H1 (cell line): Measurements from ENCODE around the gene AIF1. TPM values are rescaled to one million over a fixed set of nuclear protein-coding genes. Genes with fewer than 3 reads are reported as not detected.
A peak's percentile ranks its signal among the peaks of the same experiment; 100 is the strongest.

Experiments used
- CTCF ChIA-PET: fragments of 300-600 bp; sonication (Branson Sonifier 250); formaldehyde crosslinking; loops from one replicate; lab custom pipeline; 2021; ENCODE audit not compliant: partially characterized antibody; lab: Charles Lee
- POLR2A ChIA-PET: fragments of 300-600 bp; sonication (Branson Sonifier 250); formaldehyde crosslinking; loops from one replicate; lab custom pipeline; 2021; ENCODE audit warnings: inconsistent platforms; ENCODE audit not compliant: partially characterized antibody; lab: Charles Lee
- DNase-seq, 2 experiments: peaks; one replicate each; pipeline versions ENCODE4 v3.0.0 to v3.0.0-alpha.2; 2010 to 2022; ENCODE audit warnings: low spot score in 2 of 2, low read depth in 1 of 2, mixed read lengths in 1 of 2
- FAIRE-seq: peaks from 2 replicates; lab custom pipeline; 2011; peaks lifted over from hg19 to GRCh38; lab: Jason Lieb, UNC
- H2AFZ ChIP-seq: 2 replicates; pipeline ENCODE4 v1.8.1; 2012; ENCODE audit warnings: low read length, inconsistent platforms
- H2AK5ac ChIP-seq: 2 replicates; pipeline ENCODE4 v1.6.1; 2013; ENCODE audit warnings: low read depth, low read length
- H2BK120ac ChIP-seq: replicated peaks from 2 replicates; pipeline ENCODE3; 2013; ENCODE audit warnings: low read depth, low read length, inconsistent platforms
- H2BK12ac ChIP-seq: 2 replicates; pipeline ENCODE4 v1.6.1; 2013; ENCODE audit warnings: low read depth, low read length
- H2BK15ac ChIP-seq: 2 replicates; pipeline ENCODE4 v1.6.1; 2013; ENCODE audit warnings: low read length
- H2BK20ac ChIP-seq: 2 replicates; pipeline ENCODE4 v1.6.1; 2013; ENCODE audit warnings: low read length
- H2BK5ac ChIP-seq: 2 replicates; pipeline ENCODE4 v1.6.1; 2013; ENCODE audit warnings: low read depth, low read length
- H3K14ac ChIP-seq: 2 replicates; pipeline ENCODE4 v1.6.1; 2013; ENCODE audit warnings: inconsistent platforms; ENCODE audit not compliant: insufficient read length
- H3K18ac ChIP-seq: 2 replicates; pipeline ENCODE4 v1.6.1; 2013; ENCODE audit warnings: low read length; ENCODE audit errors: extremely low read depth
- H3K23ac ChIP-seq: 2 replicates; pipeline ENCODE4 v1.6.1; 2013; ENCODE audit warnings: inconsistent platforms; ENCODE audit not compliant: insufficient read length
- H3K23me2 ChIP-seq: 2 replicates; pipeline ENCODE4 v1.6.1; 2013; ENCODE audit warnings: low read depth, low read length
- H3K27ac ChIP-seq: 2 replicates; pipeline ENCODE4 v1.6.1; 2011; ENCODE audit warnings: low read depth, low read length, inconsistent platforms
- H3K27me3 ChIP-seq, 4 experiments: replicated peaks in 1 of 4; 1 replicate in 1 of 4; 2 replicates in 3 of 4; pipeline versions ENCODE4 v1.6.1 to v1.8.1; 2011 to 2013; ENCODE audit warnings: low read length in 3 of 4, mild to moderate bottlenecking in 3 of 4, inconsistent platforms in 2 of 4, mixed read lengths in 2 of 4, moderate library complexity in 1 of 4; ENCODE audit not compliant: control insufficient read depth in 3 of 4, insufficient read depth in 3 of 4; ENCODE audit errors: extremely low read depth in 1 of 4
- H3K36me3 ChIP-seq, 4 experiments: 2 replicates each; pipeline versions ENCODE4 v1.6.1 to v1.8.1; 2011 to 2013; ENCODE audit warnings: mild to moderate bottlenecking in 4 of 4, low read length in 3 of 4, moderate library complexity in 2 of 4, control low read depth in 1 of 4, inconsistent platforms in 1 of 4; ENCODE audit not compliant: insufficient read depth in 4 of 4, control insufficient read depth in 2 of 4
- H3K4ac ChIP-seq: replicated peaks from 2 replicates; pipeline ENCODE3; 2013; ENCODE audit warnings: low read length, low read depth, mixed read lengths, inconsistent platforms; ENCODE audit not compliant: insufficient read length
- H3K4me1 ChIP-seq, 4 experiments: replicated peaks in 1 of 4; 1 replicate in 1 of 4; 2 replicates in 3 of 4; pipeline versions ENCODE4 v1.6.1 to v1.8.1; 2011 to 2013; ENCODE audit warnings: low read length in 3 of 4, inconsistent platforms in 2 of 4, mixed read lengths in 1 of 4; ENCODE audit not compliant: insufficient read depth in 4 of 4, control insufficient read depth in 3 of 4
- H3K4me2 ChIP-seq, 2 experiments: 2 replicates each; pipeline versions ENCODE4 v1.6.1 to v1.8.1; 2011 to 2013; ENCODE audit warnings: low read depth in 2 of 2, low read length in 2 of 2, control low read depth in 1 of 2, inconsistent platforms in 1 of 2, mild to moderate bottlenecking in 1 of 2; ENCODE audit not compliant: insufficient read depth in 1 of 2
- H3K4me3 ChIP-seq, 4 experiments: fragments of 200-600, 300-600 bp in 1 of 4; sonication (generic), shearing (Covaris generic), sonication (Bioruptor Twin) in 1 of 4; 2 replicates each; pipeline versions ENCODE4 v1.5.1 to v1.8.1; 2011 to 2016; ENCODE audit warnings: low read length in 4 of 4, low read depth in 3 of 4, control low read depth in 2 of 4, inconsistent platforms in 2 of 4, mild to moderate bottlenecking in 2 of 4, mixed read lengths in 1 of 4, moderate library complexity in 1 of 4; ENCODE audit not compliant: insufficient read depth in 2 of 4; ENCODE audit errors: extremely low read depth in 1 of 4
- H3K56ac ChIP-seq: replicated peaks from 2 replicates; pipeline ENCODE3; 2013; ENCODE audit warnings: low read depth, mild to moderate bottlenecking, mixed read lengths, low read length, inconsistent platforms; ENCODE audit not compliant: insufficient read length
- H3K79me1 ChIP-seq: 2 replicates; pipeline ENCODE4 v1.6.1; 2013; ENCODE audit warnings: low read depth, low read length, control low read depth
- H3K79me2 ChIP-seq, 2 experiments: 2 replicates each; pipeline versions ENCODE4 v1.6.1 to v1.8.1; 2012 to 2013; ENCODE audit warnings: low read length in 2 of 2, mild to moderate bottlenecking in 2 of 2, inconsistent platforms in 1 of 2; ENCODE audit not compliant: insufficient read depth in 2 of 2, control insufficient read depth in 1 of 2
- H3K9ac ChIP-seq, 4 experiments: replicated peaks in 1 of 4; 1 replicate in 1 of 4; 2 replicates in 3 of 4; pipeline versions ENCODE4 v1.6.1 to v1.8.1; 2011 to 2013; ENCODE audit warnings: low read depth in 3 of 4, low read length in 3 of 4, control low read depth in 2 of 4, mild to moderate bottlenecking in 2 of 4, moderate library complexity in 2 of 4, inconsistent platforms in 1 of 4; ENCODE audit errors: extremely low read depth in 1 of 4
- H3K9me3 ChIP-seq, 2 experiments: 2 replicates each; pipeline versions ENCODE4 v1.6.1 to v1.8.1; 2012 to 2013; ENCODE audit warnings: mild to moderate bottlenecking in 2 of 2, moderate library complexity in 2 of 2, control low read depth in 1 of 2, inconsistent platforms in 1 of 2, low read depth in 1 of 2, low read length in 1 of 2, mixed read lengths in 1 of 2; ENCODE audit not compliant: insufficient read depth in 2 of 2
- H4K20me1 ChIP-seq, 2 experiments: replicated peaks in 1 of 2; 2 replicates each; pipeline versions ENCODE3 to v1.8.1; 2011 to 2013; ENCODE audit warnings: inconsistent platforms in 2 of 2, low read length in 2 of 2, mild to moderate bottlenecking in 1 of 2; ENCODE audit not compliant: insufficient read depth in 2 of 2, control insufficient read depth in 1 of 2
- H4K5ac ChIP-seq: 2 replicates; pipeline ENCODE4 v1.6.1; 2013; ENCODE audit warnings: low read length, low read depth, mixed read lengths, inconsistent platforms; ENCODE audit not compliant: insufficient read length
- H4K8ac ChIP-seq: 2 replicates; pipeline ENCODE4 v1.8.0; 2013; ENCODE audit warnings: mild to moderate bottlenecking, moderate library complexity, low read length, inconsistent platforms; ENCODE audit not compliant: insufficient read depth; ENCODE audit errors: extremely low read depth
- H4K91ac ChIP-seq: replicated peaks from 2 replicates; pipeline ENCODE3; 2013; ENCODE audit warnings: low read length, mixed read lengths, inconsistent platforms; ENCODE audit not compliant: insufficient read length
- CBX8 ChIP-seq: fragments of 300-800, 300-1000 bp; sonication (generic); IDR thresholded peaks from 2 replicates; pipeline ENCODE4 v1.7.1; 2016; ENCODE audit warnings: low read depth, low read length, borderline replicate concordance
- CEBPB ChIP-seq: IDR thresholded peaks from 2 replicates; pipeline ENCODE4 v1.6.1; 2012; ENCODE audit warnings: low read depth, low read length
- CHD1 ChIP-seq: IDR thresholded peaks from 2 replicates; pipeline ENCODE4 v1.6.1; 2012; ENCODE audit warnings: low read depth, low read length, improper control_type of control experiment
- JUND ChIP-seq: IDR thresholded peaks from 2 replicates; pipeline ENCODE4 v1.6.1; 2011; ENCODE audit warnings: mild to moderate bottlenecking, improper control_type of control experiment, low read length
- KDM4A ChIP-seq: IDR thresholded peaks from one replicate; pipeline ENCODE4 v1.7.1; 2012; ENCODE audit warnings: low read depth, mild to moderate bottlenecking, moderate library complexity, low read length, inconsistent platforms; ENCODE audit not compliant: severe bottlenecking
- KDM5A ChIP-seq: fragments of 200-600 bp; IDR thresholded peaks from 2 replicates; pipeline ENCODE4 v1.7.1; 2012; ENCODE audit warnings: mild to moderate bottlenecking, low read length, inconsistent platforms, mixed read lengths
- MAFK ChIP-seq: IDR thresholded peaks from 2 replicates; pipeline ENCODE4 v1.6.1; 2012; ENCODE audit warnings: low read depth, mild to moderate bottlenecking, improper control_type of control experiment, low read length
- POLR2A ChIP-seq, 2 experiments: IDR thresholded peaks; 1 replicate in 1 of 2; 2 replicates in 1 of 2; pipeline ENCODE4 v1.6.1; 2011; ENCODE audit warnings: low read depth in 2 of 2, low read length in 2 of 2, mild to moderate bottlenecking in 2 of 2; ENCODE audit errors: control extremely low read depth in 1 of 2
- RFX5 ChIP-seq: IDR thresholded peaks from 2 replicates; pipeline ENCODE4 v1.6.1; 2011; ENCODE audit warnings: low read depth, low read length, improper control_type of control experiment, borderline replicate concordance
- USF2 ChIP-seq: IDR thresholded peaks from 2 replicates; pipeline ENCODE4 v1.6.1; 2011; ENCODE audit warnings: low read length, improper control_type of control experiment
- YY1 ChIP-seq: IDR thresholded peaks from 2 replicates; pipeline ENCODE4 v1.6.1; 2011; ENCODE audit warnings: low read depth, mild to moderate bottlenecking, low read length
- WGBS, 2 experiments: shearing (Covaris generic) in 1 of 2; methylation state at CpG; one replicate each; pipeline versions ENCODE4 v1.1.6 to v1.1.7; 2013 to 2015; ENCODE audit warnings: low lambda C conversion rate in 2 of 2, mixed read lengths in 2 of 2, inconsistent platforms in 1 of 2, low coverage in 1 of 2, missing lambda C conversion rate in 1 of 2; ENCODE audit not compliant: insufficient replicate concordance in 2 of 2, insufficient coverage in 1 of 2, insufficient read length in 1 of 2; ENCODE audit errors: extremely low coverage in 1 of 2, missing lambda C conversion rate in 1 of 2; 5-methylcytosine and 5-hydroxymethylcytosine counted together
- polyA plus RNA-seq, 7 experiments: library from polyadenylated mRNA; depleted of rRNA in 3 of 7; stranded (reverse) in 5 of 7; unstranded in 2 of 7; fragments of >200 nt in 5 of 7; fragments of 200-250 nt in 2 of 7; gene quantifications; 1 replicate in 5 of 7; 2 replicates in 1 of 7; 4 replicates in 1 of 7; pipeline versions ENCODE4 v1.2.1 to v1.2.3, GENCODE V29; 2011 to 2013; ENCODE audit warnings: missing spikeins in 2 of 7, mixed read lengths in 2 of 7
- total RNA-seq: library from RNA; stranded (reverse); fragmentation: NEBNext Ultra II Directional; extraction: Animal tissue kit (Norgen Biotek cat#: 25700); gene quantifications from 2 replicates; pipeline ENCODE4 v1.2.1, GENCODE V29; 2021

Gene AIF1
- total and polyA plus RNA-seq, 2 of the 8 experiments (the other 6 are each of a cell fraction or from before 2014, with no cell fraction given), result 6.3 to 9.8 TPM

- Histone ChIP-seq H2AFZ (no peak within 1 kb of the TSS), H3K14ac (no peak within 1 kb of the TSS), H2BK12ac (no peak within 1 kb of the TSS), H2BK20ac (no peak within 1 kb of the TSS), H3K9me3 (no peaks in the 10 kb centered on the region), H3K4me2 (no peak within 1 kb of the TSS), H3K27ac (no peak within 1 kb of the TSS), H4K8ac (peak within 1 kb of the TSS; percentile 1; the same call in 1 of the 2 replicates), H2BK120ac (no peak within 1 kb of the TSS), H3K9ac (no peak within 1 kb of the TSS), H3K4ac (no peak within 1 kb of the TSS), H3K79me2 (no peaks in the 10 kb centered on the region), H3K23ac (no peak within 1 kb of the TSS), H3K18ac (no peak within 1 kb of the TSS), H3K23me2 (peaks cover 3% of the 10 kb centered on the region; the same call in 1 of the 2 replicates), H4K5ac (no peak within 1 kb of the TSS), H3K56ac (no peak within 1 kb of the TSS), H2BK5ac (no peak within 1 kb of the TSS), H3K4me1 (no peaks in the 10 kb centered on the region; a peak in 2 of 7 replicates), H2AK5ac (no peak within 1 kb of the TSS; the same call in 1 of the 2 replicates), H4K20me1 (no peaks in the 10 kb centered on the region), H3K27me3 (no peaks in the 10 kb centered on the region), H2BK15ac (no peak within 1 kb of the TSS), H3K79me1 (no peaks in the 10 kb centered on the region), H3K36me3 (no peaks in the 10 kb centered on the region), H3K4me3 (no peak within 1 kb of the TSS), H4K91ac (no peak within 1 kb of the TSS)
- ChIA-PET POLR2A (interaction anchor here (12.2 kb wide), 1 partner anchor 11 kb away, joined by 110 read pairs; no protein-coding TSS in a partner anchor), CTCF (interaction anchor here (0.6 to 19.2 kb wide), 3 partner anchors 20 to 33 kb away, joined by 5 to 640 read pairs (median 29); partner anchors contain the start of genes LST1, LTB and NCR3)
- FAIRE-seq (no peak), DNase-seq (no peak)
- 83% methylated on average over 22 of the region's 27 CpGs; no CpG with 5 or more reads in 1 of the 2 experiments for WGBS, 2 experiments
- TF ChIP-seq POLR2A (IDR thresholded peaks at IDR 0.05; ENCODE audit: control extremely low read depth in 1 of 2, low read depth in 2 of 2, low read length in 2 of 2) (no peak), KDM4A (no peak), RFX5 (no peak), CBX8 (no peak), YY1 (no peak), KDM5A (no peak), JUND (no peak), USF2 (no peak), CHD1 (no peak), MAFK (no peak), CEBPB (no peak)
Observed at GRCh38 chr6:31572041-31572911, 42.8 kb upstream of the AIF1 start, which contains the start of gene LTA. LTA (plus strand) TSS chr6:31572289; CDS start chr6:31572743, 454 bp downstream.
